ENCODE measurements around the gene CHERP.
A peak's percentile ranks its signal among the peaks of the same experiment; 100 is the strongest.

Gene CHERP

DNA sequence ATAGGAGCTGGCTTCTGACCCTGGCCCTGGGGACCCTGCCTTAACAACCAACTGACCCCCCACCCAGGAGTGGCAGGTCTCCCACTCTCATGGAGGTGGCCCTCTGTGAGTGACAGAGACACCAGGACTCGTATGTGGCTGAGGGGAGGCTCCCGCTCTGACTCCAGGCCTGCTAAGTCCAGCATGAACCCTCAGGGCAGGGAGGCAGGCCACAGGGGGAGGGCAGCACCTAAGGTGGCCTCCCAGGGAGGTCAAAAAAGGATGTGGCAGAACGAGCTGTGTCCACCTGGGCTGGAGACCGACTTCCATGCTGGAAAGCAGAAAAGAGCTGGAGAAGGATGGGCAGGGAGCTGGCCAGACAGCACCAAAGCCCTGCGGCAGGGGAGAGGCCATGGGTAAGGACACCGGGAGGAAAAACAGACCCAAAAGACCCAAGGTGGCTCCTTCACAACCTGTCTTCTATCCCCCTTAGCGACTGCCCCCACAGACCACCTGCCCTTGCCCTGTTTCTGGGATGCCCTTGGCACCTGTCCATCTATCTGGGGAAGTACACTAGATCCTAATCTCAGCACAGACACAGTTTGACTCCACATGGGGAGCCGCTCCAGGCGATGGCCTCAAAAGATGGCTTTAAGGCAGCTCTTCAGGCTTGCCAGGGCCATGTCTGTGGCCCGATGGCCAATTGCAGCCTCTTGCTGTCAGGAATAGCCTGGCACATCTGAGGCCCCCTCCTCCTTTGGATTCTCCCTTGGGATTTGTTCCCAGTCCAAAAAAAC is 40.4 kb upstream of the CHERP start:
- Mint-ChIP-seq H3K27me3 (no peaks in the 10 kb centered on the region), H3K36me3 (ENCODE audit: low read depth) (peaks cover 62% of the 10 kb centered on the region), H3K27ac (peak overlapping the region; percentile 91), H3K4me1 (ENCODE audit: low read depth) (peaks cover 79% of the 10 kb centered on the region), H3K9me3 (no peaks in the 10 kb centered on the region), H3K4me3 (no peak overlapping the region)
- DNase-seq, result no peak

DNA sequence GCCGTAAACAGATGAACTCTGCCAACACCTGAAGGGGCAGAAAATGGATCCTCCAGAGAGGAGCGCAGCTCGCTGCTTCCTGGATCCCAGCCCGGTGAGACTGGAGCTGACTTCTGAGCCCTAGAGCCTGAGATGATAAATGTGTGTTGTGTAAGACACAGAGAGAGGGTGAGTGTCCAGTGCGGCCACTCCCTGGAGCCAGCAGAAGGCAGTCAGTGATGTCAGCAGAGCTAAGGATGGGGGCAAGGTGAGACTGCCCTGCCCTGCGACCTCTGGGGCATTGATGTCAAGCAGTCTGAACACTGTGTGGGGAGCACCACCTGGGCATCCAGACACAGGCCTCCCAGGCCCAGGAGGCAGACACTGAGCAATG is 39.7 kb upstream of the CHERP start:
- peak overlapping the region; percentile 91 for H3K27ac Mint-ChIP-seq
- H3K4me3 Mint-ChIP-seq, result no peak overlapping the region
- H3K27me3 Mint-ChIP-seq, result no peaks in the 10 kb centered on the region
- H3K36me3 Mint-ChIP-seq (ENCODE audit: low read depth), result peaks cover 66% of the 10 kb centered on the region
- no peaks in the 10 kb centered on the region for H3K9me3 Mint-ChIP-seq
- peaks cover 74% of the 10 kb centered on the region for H3K4me1 Mint-ChIP-seq (ENCODE audit: low read depth)
- no peak for DNase-seq

DNA sequence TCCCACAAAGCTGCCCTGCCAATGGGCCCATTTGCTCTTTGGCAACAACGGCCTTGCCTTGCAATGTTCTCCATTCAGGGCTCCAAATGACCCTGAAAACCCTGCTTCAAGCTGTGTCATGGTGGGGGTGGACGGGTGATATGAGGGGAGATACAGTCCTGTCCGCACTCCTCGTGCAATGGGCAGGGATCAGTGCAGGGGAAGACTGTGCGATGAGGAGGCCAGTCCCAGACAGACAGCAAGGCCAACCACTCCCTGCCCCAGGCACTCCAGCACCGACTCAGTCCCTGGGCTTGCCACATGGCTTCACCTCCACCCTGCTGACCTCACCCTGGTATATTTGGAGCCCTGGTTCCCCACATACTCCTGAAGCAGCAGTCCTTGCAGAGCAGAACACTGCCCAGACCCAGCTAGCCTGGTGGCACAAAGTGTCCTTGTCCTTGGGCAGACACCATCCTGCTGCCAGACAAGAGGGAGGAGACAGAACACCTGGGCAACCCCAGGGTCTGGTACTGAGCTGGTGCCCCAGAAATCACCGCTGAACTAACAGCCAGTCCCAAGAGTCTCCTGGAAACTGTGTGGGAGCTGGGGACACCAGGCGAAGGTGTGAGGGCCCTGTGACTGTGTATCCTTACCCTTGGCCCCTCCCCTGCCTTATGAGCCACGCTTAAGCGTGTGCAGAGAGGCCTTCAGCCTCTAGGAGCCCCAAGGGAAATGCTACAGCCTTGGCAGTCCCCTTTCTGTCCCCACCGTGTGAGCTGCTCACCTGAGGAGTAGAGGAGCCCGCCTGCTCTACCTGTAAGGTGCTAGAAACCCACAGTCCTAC is 39.1 kb upstream of the CHERP start:
- Mint-ChIP-seq H3K27ac (peak overlapping the region; percentile 91), H3K4me1 (ENCODE audit: low read depth) (peaks cover 69% of the 10 kb centered on the region), H3K27me3 (no peaks in the 10 kb centered on the region), H3K36me3 (ENCODE audit: low read depth) (peaks cover 69% of the 10 kb centered on the region), H3K9me3 (no peaks in the 10 kb centered on the region), H3K4me3 (no peak overlapping the region)
- DNase-seq, result no peak

DNA sequence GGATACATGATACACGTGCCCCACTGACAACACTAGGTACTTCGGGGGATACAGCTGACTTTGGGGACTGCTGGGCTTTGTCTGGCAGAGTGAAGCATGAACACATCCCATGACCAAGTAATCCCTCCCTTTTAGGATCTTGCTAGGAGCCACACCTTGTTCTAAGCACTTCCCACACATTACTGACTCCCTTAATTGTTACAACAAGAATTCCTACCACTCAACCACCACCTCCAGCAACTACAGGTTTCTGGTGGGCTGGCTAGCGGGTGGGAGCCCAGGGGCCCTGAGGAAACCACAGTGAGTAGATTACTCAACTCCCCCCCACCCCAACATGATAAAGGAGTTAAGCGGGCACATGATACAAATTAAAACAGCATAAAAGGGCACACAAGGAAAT is 37.1 kb upstream of the CHERP start:
- peaks cover 68% of the 10 kb centered on the region for H3K36me3 Mint-ChIP-seq (ENCODE audit: low read depth)
- H3K27ac Mint-ChIP-seq, result peak overlapping the region; percentile 86
- peaks cover 67% of the 10 kb centered on the region for H3K4me1 Mint-ChIP-seq (ENCODE audit: low read depth)
- H3K9me3 Mint-ChIP-seq, result no peaks in the 10 kb centered on the region
- no peak overlapping the region for H3K4me3 Mint-ChIP-seq
- no peaks in the 10 kb centered on the region for H3K27me3 Mint-ChIP-seq
- DNase-seq, result no peak

DNA sequence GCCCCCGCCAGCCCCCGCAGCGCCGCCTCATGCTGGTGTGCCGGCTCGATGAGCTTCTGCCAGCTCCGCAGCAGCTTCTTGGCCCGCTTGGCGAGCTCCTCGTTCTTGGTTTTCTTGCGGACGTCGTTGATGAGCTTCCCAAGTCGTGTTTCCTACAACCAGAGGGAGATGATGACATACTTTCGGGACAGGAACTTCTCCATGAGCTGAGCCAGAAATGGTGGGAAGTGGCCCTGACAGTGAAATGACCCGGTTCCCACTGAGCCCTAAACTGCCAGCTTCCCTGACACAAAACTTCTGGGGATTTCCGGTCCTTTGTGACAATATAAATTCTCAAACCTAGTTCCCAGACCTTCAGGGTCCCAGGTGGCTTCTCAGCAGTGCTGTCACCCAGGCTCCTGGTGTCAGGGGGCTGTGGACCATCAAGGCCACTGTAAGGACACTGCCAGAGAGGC is 35.3 kb upstream of the CHERP start:
- DNase-seq, result no peak
- Mint-ChIP-seq H3K27me3 (no peaks in the 10 kb centered on the region), H3K27ac (peak overlapping the region; percentile 81), H3K9me3 (no peaks in the 10 kb centered on the region), H3K36me3 (ENCODE audit: low read depth) (peaks cover 74% of the 10 kb centered on the region), H3K4me1 (ENCODE audit: low read depth) (peaks cover 66% of the 10 kb centered on the region), H3K4me3 (no peak overlapping the region)

DNA sequence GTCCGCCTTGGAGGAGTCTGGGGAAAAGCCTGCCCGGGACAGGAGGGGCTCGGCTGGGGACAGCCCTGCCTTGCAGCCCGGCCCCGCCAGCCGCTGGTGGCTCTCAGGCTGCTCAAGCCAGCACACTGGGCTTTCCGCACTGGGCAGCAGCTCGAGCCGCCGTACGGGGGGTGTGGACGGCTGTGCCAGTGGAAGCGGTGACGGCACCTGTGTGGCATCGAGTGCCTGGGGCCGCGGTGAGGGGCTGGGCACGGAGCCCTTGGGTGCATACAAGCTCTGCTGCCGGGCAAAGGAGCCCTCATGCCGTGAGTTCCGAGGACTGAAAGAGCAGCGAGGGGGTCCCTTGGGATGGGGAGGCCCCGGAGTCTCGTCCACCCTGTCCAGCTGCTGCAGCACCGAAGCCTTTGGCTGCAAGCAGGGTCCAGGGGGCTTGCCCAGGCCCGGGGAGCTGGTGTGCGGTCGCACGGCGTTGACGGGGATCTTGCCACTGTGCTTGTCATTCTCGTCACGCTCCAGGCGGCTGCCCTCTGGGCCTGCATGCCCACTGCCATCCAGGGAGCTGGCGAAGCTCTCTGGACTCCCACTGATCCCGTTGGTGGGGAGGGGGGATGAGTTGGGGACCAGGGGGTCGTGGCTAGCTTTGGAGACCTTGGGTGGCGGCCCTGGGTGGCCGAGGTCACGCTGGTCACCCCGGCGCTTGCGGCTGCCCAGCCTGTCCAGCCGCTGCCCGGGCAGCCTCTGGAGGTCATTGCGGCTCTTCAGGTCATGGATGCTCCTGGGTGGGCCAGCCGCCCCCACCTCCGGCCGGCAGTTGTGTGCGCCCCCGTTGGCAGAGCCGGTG is 34.7 kb upstream of the CHERP start:
- Mint-ChIP-seq H3K4me3 (no peak overlapping the region), H3K27me3 (no peaks in the 10 kb centered on the region), H3K27ac (peak overlapping the region; percentile 27), H3K9me3 (no peaks in the 10 kb centered on the region), H3K36me3 (ENCODE audit: low read depth) (peaks cover 73% of the 10 kb centered on the region), H3K4me1 (ENCODE audit: low read depth) (peaks cover 61% of the 10 kb centered on the region)
- DNase-seq, result no peak

DNA sequence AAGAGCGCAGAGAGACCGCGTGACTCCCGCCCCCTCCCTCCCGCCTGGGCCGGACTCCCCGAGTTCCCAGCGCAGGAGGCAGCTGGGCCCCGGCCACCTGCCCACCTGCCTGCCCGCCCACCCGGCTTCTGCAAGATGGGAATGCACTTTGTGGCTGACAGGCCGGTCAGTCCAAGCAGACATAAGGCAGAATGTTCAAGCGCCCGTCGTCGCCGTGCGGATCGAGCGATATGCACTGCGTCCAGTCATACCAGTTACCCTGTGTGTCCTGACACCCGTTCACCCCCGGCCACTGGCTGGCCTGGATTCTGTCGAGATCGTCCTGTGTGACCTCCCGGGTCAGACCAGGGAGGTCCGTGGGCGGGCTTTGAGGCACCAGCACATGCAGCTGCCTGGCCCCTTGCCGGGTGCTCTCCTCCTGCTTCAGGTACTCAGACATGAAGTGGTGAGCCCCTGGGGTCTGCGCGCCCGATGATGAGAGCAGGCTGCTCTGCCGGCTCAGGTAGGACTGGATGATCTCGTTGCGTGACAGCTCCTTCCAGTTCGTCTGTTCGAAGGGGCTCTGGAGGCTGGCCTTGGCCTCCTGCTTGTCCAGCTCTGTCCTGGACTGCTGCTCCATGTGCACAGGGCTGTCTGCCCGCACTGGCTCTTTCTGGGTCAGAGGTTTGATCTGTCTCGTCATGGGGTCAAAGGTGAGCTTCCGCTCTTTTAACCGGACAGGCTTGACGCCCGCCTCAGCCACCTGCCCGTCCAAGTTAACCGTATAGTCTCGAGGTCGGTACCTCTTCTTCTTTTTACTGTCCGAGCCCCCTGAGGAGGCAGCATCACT is 33.8 kb upstream of the CHERP start:
- Mint-ChIP-seq H3K4me1 (ENCODE audit: low read depth) (peaks cover 64% of the 10 kb centered on the region), H3K27ac (peak overlapping the region; percentile 97), H3K27me3 (no peaks in the 10 kb centered on the region), H3K9me3 (no peaks in the 10 kb centered on the region), H3K4me3 (no peak overlapping the region), H3K36me3 (ENCODE audit: low read depth) (peaks cover 76% of the 10 kb centered on the region)
- DNase-seq, result no peak

DNA sequence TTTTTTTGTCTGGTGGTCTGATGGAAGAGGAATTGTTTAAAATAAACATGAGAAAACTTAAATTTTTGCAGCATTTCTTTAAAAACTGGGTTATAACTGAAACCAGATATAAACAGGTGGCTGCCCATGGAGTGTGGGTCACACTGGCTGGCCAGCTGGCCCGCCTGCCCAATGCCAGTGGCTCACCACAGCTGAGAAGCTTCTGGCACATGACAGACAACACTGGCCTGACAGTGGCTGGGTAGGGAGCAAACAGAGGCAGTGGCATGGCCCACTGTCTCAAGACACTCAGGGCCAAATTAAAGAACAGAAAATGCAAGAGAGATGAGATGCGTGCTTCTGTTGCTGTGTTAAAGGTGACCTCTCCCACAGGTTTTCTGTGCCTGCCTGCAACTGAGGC is 33.0 kb upstream of the CHERP start:
- no peak overlapping the region for H3K4me3 Mint-ChIP-seq
- H3K36me3 Mint-ChIP-seq (ENCODE audit: low read depth), result peaks cover 75% of the 10 kb centered on the region
- H3K9me3 Mint-ChIP-seq, result no peaks in the 10 kb centered on the region
- no peaks in the 10 kb centered on the region for H3K27me3 Mint-ChIP-seq
- no peak for DNase-seq
- peaks cover 68% of the 10 kb centered on the region for H3K4me1 Mint-ChIP-seq (ENCODE audit: low read depth)
- H3K27ac Mint-ChIP-seq, result peak overlapping the region; percentile 97

DNA sequence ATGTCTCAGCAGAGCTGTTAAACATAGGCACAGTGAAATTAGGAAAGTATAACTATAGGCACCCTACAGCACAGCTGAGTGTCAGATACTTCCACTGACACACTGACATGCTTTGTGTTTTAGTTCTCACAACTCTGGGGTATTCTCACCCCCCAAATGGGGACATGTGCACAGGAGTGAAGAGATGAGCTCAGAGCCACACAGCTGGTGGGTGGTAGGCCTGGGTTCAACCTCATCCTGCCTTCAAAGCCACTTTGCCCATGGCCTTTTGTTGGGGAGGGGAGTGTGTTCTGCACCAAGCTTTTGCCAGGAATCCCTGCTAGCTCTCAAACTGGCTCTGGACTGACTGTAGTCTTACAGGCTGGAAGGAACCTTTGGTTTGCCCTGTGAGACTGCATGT is 31.7 kb upstream of the CHERP start:
- peaks cover 78% of the 10 kb centered on the region for H3K36me3 Mint-ChIP-seq (ENCODE audit: low read depth)
- DNase-seq, result no peak
- peak overlapping the region; percentile 98 for H3K4me3 Mint-ChIP-seq
- H3K9me3 Mint-ChIP-seq, result no peaks in the 10 kb centered on the region
- peaks cover 68% of the 10 kb centered on the region for H3K4me1 Mint-ChIP-seq (ENCODE audit: low read depth)
- peak overlapping the region; percentile 97 for H3K27ac Mint-ChIP-seq
- H3K27me3 Mint-ChIP-seq, result no peaks in the 10 kb centered on the region

DNA sequence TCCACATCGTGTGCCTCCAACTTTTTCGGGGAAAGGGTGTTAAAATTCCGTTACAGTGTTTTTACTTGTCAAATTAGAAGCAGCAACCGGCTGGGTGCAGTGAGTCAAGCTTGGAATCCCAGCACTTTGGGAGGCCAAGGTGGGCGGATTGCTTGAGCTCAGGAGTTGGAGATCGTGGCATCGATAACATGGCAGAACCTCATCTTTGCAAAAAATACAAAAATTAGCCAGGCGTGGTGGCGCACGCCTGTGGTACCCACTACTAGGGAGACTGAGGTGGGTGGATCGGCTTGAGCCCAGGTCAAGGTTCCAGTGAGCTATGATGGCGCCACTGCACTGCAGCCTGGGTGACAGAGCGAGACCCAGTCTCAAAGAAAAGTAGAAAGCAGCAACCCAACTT is 31.1 kb upstream of the CHERP start:
- DNase-seq, result no peak
- H3K36me3 Mint-ChIP-seq (ENCODE audit: low read depth), result peaks cover 80% of the 10 kb centered on the region
- no peaks in the 10 kb centered on the region for H3K27me3 Mint-ChIP-seq
- H3K4me1 Mint-ChIP-seq (ENCODE audit: low read depth), result peaks cover 64% of the 10 kb centered on the region
- peak overlapping the region; percentile 97 for H3K27ac Mint-ChIP-seq
- H3K4me3 Mint-ChIP-seq, result peak overlapping the region; percentile 98
- H3K9me3 Mint-ChIP-seq, result no peaks in the 10 kb centered on the region

DNA sequence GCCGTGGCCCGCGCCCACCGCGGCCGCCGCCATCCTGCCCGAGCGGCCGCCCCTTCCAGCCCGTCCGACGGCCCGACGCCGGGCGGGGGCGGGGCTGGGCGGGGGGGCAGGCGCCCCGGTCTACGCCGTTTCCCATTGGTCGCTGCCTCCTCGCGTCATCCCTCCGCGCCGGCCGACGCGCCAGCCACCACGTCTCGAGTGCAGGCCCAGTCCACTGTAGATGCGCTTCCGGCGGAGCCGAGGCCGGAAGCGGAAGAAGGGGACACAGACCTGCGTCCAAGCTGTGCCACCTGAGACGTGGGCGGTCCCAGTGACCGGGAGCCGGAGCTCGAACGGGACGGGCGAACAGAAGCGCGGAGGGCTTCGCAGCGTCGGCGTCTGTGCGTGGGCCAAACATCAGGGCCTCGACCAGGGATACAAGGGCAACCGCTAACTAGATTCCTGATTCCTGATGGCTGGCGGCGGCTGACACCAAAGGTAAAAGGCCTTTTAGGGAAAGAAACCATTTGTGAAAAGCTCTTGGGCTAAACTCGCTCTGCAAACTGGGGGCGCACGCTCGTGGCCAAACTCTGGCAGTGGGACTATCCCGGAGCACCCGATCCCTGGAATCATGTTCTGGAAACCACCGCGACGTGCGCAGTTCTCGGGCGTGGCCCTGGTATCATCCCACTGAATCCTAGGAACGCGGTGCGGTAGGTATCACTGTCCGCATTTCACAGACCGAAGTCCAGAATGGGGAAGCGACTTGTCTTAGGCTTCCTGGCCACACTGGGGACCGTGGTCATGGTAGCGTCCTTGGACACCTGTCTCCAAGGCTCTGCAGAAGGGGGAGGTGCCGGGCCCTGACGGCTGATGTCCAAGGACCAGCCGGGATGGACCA is 30.3 kb upstream of the CHERP start, which contains the start of gene SLC35E1:
Gene SLC35E1 (minus strand): TSS at position 84 of the 880 bp plus-strand sequence. CDS start 51 bp downstream, at position 33.
- Mint-ChIP-seq H3K4me1 (ENCODE audit: low read depth) (peaks cover 66% of the 10 kb centered on the region), H3K36me3 (ENCODE audit: low read depth) (peaks cover 80% of the 10 kb centered on the region), H3K27ac (peak within 1 kb of the TSS; percentile 97), H3K4me3 (peak within 1 kb of the TSS; percentile 98), H3K27me3 (no peaks in the 10 kb centered on the region), H3K9me3 (no peaks in the 10 kb centered on the region)
- peak; percentile 94 for DNase-seq

DNA sequence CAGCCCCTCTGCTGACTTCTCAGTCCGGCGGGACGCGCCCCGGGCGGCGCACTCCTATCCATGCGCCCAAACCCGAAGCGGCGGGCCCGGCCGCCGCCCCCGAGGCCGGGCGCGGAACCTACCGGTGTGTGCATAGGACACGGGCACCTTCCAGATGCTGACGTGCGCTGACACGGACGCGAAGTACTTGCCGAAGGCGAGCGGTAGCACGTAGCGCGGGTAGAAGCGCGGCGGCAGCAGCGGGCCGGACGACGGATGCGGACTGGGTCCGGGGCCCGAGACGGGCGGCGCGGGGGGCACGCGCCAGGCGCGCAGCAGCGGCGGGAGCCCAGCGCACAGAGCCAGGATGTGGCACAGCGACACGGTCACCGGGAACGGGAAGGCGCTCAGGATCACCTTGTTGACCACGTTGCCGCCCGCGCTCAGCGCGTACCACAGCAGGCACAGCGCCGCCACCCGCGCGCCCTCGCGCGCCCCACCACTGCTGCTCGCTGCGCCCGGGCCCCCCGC is 29.6 kb upstream of the CHERP start:
- Mint-ChIP-seq H3K27ac (peak overlapping the region; percentile 85), H3K4me1 (ENCODE audit: low read depth) (peaks cover 66% of the 10 kb centered on the region), H3K4me3 (peak overlapping the region; percentile 88), H3K36me3 (ENCODE audit: low read depth) (peaks cover 83% of the 10 kb centered on the region), H3K27me3 (no peaks in the 10 kb centered on the region), H3K9me3 (no peaks in the 10 kb centered on the region)
- DNase-seq, result no peak

DNA sequence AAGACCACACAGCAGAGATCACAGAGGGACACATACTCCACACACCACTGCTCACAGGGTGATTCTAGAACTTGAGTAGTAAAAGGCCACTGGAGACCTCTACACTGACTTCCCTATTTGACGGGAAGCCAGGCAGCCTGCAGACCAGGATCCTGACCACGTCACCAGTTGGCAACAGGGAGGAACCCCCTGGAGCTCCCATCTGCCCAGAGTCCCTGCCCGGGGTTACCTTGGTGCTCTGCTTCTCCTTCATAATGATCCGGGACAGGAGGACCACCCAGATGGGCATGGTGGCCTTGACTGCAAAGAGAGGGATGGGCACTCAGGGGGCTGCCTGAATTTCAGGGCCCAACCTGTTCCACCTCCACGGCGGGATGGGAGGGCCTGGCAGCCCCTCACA is 29.0 kb upstream of the CHERP start:
- Mint-ChIP-seq H3K9me3 (no peaks in the 10 kb centered on the region), H3K4me3 (peak overlapping the region; percentile 88), H3K36me3 (ENCODE audit: low read depth) (peaks cover 85% of the 10 kb centered on the region), H3K27me3 (no peaks in the 10 kb centered on the region), H3K4me1 (ENCODE audit: low read depth) (peaks cover 70% of the 10 kb centered on the region), H3K27ac (peak overlapping the region; percentile 85)
- no peak for DNase-seq

Data from activated T-cell treated with anti-CD3 and anti-CD28 coated beads, Interleukin-2, amount 50 U/mL, for 24 hours (primary cell).